Right ventricle myocardium inferior (tissue), 1 donor: ENCODE results near the gene C1D. TPM values are rescaled to one million over a fixed set of nuclear protein-coding genes. Genes with fewer than 3 reads are reported as not detected.
A peak's percentile ranks its signal among the peaks of the same experiment; 100 is the strongest.
"Not testable (repeated sequence)": the region's sequence is repeated elsewhere in the genome, so short reads cannot be mapped to it uniquely, and the experiment has no call there.

Experiments
- ATAC-seq: fragments of 200-7000 bp; cut with Tn5 transposase; one replicate; pipeline ENCODE4 v1.9.1; 2020; ENCODE audit warnings: mild to moderate bottlenecking, moderate library complexity
- DNase-seq: peaks from one replicate; pipeline ENCODE4 v3.0.0; 2021; ENCODE audit errors: missing footprints
- intact Hi-C: fragments of 100-400 bp; cut with DNase I; formaldehyde crosslinking; loops from one replicate; pipeline ENCODE4 v1.11.0; 2022
- total RNA-seq: library from RNA; stranded (reverse); fragmentation: NEBNext Ultra II Directional; extraction: Animal tissue kit (Norgen Biotek cat#: 25700); gene quantifications from one replicate; pipeline ENCODE4 v1.2.1, GENCODE V29; 2021
- donor health status: DM: no; HTN: yes; CAD: no; lungs with severe emphysema.

C1D gene
- total RNA-seq, 1 donor from 2014 or later = 18.4 TPM

DNA sequence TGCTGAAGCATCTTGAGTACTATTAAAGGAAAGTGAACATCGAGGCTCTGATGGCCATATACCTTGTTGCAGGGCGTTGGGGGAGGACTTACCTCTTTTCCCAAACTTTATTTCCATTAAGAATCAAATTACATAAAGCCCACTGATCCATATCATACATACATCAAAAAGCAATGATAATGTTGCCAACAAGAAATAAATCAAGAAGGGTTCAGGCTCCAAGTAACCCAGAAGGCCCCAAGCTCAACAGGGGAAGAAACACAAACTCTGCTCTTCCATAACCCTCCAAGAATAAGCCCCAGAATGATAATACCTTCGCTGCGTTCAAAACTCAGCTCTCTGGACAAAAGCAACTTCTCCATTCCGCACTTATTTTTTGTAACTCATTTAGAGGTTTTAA, 32.3 kb downstream of the C1D start:
- ATAC-seq (no peak), DNase-seq (no peak)
- intact Hi-C loops = loop anchor here (10.0 kb wide), 2 partner anchors 186 to 1606 kb away; no protein-coding TSS in a partner anchor

- intact Hi-C loops = no loop called here
These were observed 34.8 kb downstream of the C1D start for GRCh38 chr2:68027959-68028358.

DNA sequence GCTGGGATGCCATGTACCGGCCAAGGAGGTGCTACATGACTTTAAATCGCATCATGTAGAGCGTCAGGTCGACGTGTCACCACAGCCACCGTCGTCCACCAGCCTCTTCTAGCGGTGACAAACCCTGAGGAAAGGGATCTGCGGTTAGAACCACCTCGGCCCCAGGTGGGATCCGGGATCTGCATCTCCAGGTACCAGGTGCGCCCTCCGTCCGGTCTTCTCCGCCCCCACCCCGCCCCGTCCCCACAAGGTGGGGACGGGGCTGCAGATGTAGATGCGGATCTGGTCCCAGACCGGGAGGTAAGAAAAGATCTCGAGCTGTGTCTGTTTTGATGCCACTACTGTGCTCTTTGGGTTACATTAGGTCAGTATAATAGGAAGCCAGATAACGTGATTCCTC, 38.4 kb downstream of the C1D start:
- ATAC-seq (no peak), DNase-seq (peak; percentile 42)
- intact Hi-C loops = no loop called here

More at GRCh38 chr2:68027959-68028358, 34.8 kb downstream of the C1D start:
- no peak for DNase-seq
- ATAC-seq = no peak

- ATAC-seq = no peak
- intact Hi-C loops = no loop called here
- peak; percentile 39 for DNase-seq
These were observed 38.9 kb downstream of the C1D start for GRCh38 chr2:68023904-68024303.

GRCh38 chr2:68018727-68019126, 44.1 kb downstream of the C1D start:
- intact Hi-C loops = no loop called here
- no peak for ATAC-seq
- DNase-seq = no peak

- intact Hi-C loops = no loop called here
- DNase-seq (no peak), ATAC-seq (no peak)
These were observed 53.3 kb downstream of the C1D start for GRCh38 chr2:68009526-68009925.

- intact Hi-C loops = no loop called here
- no peak for ATAC-seq
- no peak for DNase-seq
These were observed 62.5 kb downstream of the C1D start for GRCh38 chr2:68000170-68000825.

DNA sequence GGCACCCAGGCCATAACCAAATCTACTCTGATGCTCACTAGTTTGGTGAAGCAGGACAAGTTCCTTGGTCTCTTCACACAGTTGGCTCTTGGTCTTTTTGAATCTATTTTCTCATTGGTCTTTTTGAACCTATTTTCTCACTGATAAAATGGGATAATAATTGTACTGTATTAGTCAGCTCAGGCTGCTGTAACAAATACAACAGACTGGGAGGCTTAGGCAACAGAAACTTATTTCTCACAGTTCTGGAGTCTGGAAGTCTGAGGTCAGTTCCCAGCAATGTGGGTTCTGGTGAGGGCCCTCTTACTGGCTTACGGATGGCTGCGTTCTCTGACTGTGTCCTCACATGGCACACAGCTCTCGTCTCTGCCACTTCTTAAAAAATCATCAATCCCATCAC, 63.5 kb downstream of the C1D start:
- no peak for DNase-seq
- no peak for ATAC-seq
- intact Hi-C loops = no loop called here

- no peak for DNase-seq
- intact Hi-C loops = no loop called here
- ATAC-seq = no peak
These were observed 64.9 kb downstream of the C1D start for GRCh38 chr2:67997903-67998302.

DNA sequence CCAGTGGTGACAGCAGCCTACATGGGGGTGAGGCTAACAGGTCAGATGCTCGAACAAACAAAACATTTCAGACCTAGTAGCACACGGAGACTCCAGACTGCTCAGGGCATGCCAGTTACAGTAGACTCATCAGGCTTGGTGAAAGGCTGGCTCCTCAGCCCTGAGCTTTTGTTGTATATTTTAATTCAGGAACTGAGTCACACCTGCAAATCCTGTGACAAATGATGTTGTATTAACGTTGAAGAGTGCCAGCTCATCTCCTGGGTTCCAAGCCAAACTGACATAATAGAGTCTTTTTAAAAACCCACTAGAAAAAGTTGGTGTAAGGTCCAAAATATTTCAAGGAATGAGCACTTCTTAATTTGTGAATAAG, 65.3 kb downstream of the C1D start:
- ATAC-seq (no peak), DNase-seq (no peak)
- intact Hi-C loops = no loop called here

GRCh38 chr2:67996772-67997527, 65.9 kb downstream of the C1D start:
- ATAC-seq (no peak), DNase-seq (no peak)
- intact Hi-C loops = no loop called here

- DNase-seq (no peak), ATAC-seq (no peak)
- intact Hi-C loops = no loop called here
These were observed 68.1 kb downstream of the C1D start for GRCh38 chr2:67994716-67995115.

- DNase-seq, intact Hi-C loops, ATAC-seq: not testable (repeated sequence)
These were observed 68.7 kb downstream of the C1D start for GRCh38 chr2:67994069-67994468.

- intact Hi-C loops = no loop called here
These were observed 69.5 kb downstream of the C1D start for GRCh38 chr2:67993329-67993728.

GRCh38 chr2:67991456-67991855, 71.3 kb downstream of the C1D start:
- ATAC-seq (no peak), DNase-seq (no peak)
- intact Hi-C loops = no loop called here

More at GRCh38 chr2:67993329-67993728, 69.5 kb downstream of the C1D start:
- ATAC-seq (no peak), DNase-seq (no peak)

Other genes with a start within 250 kb of the C1D start
- gene PNO1, start 94.9 kb upstream of the C1D start, total RNA-seq = 7.1 TPM
- 41.6 TPM for gene PPP3R1, start 189.5 kb upstream of the C1D start, total RNA-seq